ENCODE results near the gene C15orf40.
"Not testable (repeated sequence)": the region's sequence is repeated elsewhere in the genome, so short reads cannot be mapped to it uniquely, and the experiment has no call there.

C15orf40 gene

DNA sequence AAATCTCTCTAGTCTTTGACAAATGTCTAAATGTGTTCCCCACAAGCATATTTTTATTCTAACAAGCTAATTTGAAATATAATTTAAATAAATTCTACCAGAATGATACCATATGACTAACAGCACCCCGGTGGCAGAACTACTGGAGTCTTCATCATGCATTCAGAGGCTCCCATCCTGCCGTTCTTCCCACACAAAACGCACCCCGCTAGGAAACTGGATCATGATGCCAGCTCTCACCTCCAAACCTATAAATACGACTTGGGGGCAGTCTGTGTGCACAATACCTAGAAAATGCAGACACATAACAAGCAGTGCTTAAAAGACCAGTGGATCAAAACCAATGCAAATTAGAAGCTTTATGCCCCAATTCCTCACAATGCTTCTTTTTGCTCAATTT is 67.4 kb downstream of the C15orf40 start:
- Histone ChIP-seq H3K4me1 (ENCODE audit: control insufficient read depth in 2 of 2, insufficient read depth in 2 of 2, low read length in 2 of 2) (no peaks in the 10 kb centered on the region), H3K27me3 (ENCODE audit: control insufficient read depth in 2 of 2, insufficient read depth in 2 of 2, low read length in 2 of 2) (peaks cover 0 to 1% of the 10 kb centered on the region in 2 donors), H3K27ac (ENCODE audit: low read depth in 2 of 2, low read length in 2 of 2) (no peak overlapping the region), H3K9ac (ENCODE audit: low read depth in 1 of 2, low read length in 2 of 2) (no peak overlapping the region), H3K9me3 (ENCODE audit: control insufficient read depth in 2 of 2, low read length in 2 of 2) (no peaks in the 10 kb centered on the region), H3K4me3 (ENCODE audit: low read length in 2 of 2) (no peak overlapping the region), H3K36me3 (ENCODE audit: control insufficient read depth in 2 of 2, insufficient read depth in 2 of 2, low read length in 2 of 2) (no peaks in the 10 kb centered on the region)

DNA sequence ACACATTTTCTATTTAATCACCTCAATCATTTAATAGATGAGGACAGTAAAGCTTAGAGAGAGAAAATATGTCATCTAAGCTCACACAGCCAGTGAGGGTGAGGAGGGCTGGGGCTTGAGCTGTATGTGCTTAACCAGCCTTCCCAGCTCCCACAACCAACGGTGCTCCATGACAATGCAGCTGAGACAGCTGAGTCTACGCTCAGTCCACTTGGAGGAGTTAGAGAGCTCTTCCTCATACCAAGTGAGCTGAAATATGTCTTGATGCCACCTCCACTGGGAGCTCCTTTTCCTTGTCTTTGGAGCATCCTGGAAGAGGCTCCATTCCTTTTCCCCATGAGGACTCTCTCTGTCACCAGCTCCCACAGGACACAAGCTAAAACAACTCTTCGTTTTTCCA is 68.3 kb downstream of the C15orf40 start:
- Histone ChIP-seq H3K9ac (ENCODE audit: low read depth in 1 of 2, low read length in 2 of 2) (no peak overlapping the region), H3K27me3 (ENCODE audit: control insufficient read depth in 2 of 2, insufficient read depth in 2 of 2, low read length in 2 of 2) (no peaks in the 10 kb centered on the region), H3K36me3 (ENCODE audit: control insufficient read depth in 2 of 2, insufficient read depth in 2 of 2, low read length in 2 of 2) (no peaks in the 10 kb centered on the region), H3K9me3 (ENCODE audit: control insufficient read depth in 2 of 2, low read length in 2 of 2) (no peaks in the 10 kb centered on the region), H3K4me3 (ENCODE audit: low read length in 2 of 2) (no peak overlapping the region), H3K27ac (ENCODE audit: low read depth in 2 of 2, low read length in 2 of 2) (no peak overlapping the region), H3K4me1 (ENCODE audit: control insufficient read depth in 2 of 2, insufficient read depth in 2 of 2, low read length in 2 of 2) (no peaks in the 10 kb centered on the region)

DNA sequence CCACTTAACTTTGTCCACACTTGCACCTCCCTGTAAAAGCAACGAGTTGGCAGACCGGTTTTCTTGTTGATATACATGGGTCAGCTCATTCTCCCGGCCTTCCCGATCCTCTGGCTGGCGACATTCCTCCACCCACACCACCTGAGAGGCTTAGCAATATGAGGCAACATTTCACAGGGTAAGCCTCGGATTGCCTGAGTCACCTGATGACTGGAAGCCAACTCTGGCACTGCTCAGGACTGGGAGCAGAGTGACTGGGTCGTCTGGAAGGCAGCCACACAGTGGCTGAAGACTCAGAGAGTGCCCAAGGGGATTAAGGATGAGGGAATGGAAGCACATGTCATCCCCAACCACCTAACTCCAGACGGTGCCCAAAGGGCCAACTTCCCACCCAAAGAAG is 68.7 kb downstream of the C15orf40 start:
- Histone ChIP-seq H3K27ac (ENCODE audit: low read depth in 2 of 2, low read length in 2 of 2) (no peak overlapping the region), H3K4me3 (ENCODE audit: low read length in 2 of 2) (no peak overlapping the region), H3K36me3 (ENCODE audit: control insufficient read depth in 2 of 2, insufficient read depth in 2 of 2, low read length in 2 of 2) (no peaks in the 10 kb centered on the region), H3K9me3 (ENCODE audit: control insufficient read depth in 2 of 2, low read length in 2 of 2) (no peaks in the 10 kb centered on the region), H3K4me1 (ENCODE audit: control insufficient read depth in 2 of 2, insufficient read depth in 2 of 2, low read length in 2 of 2) (no peaks in the 10 kb centered on the region), H3K9ac (ENCODE audit: low read depth in 1 of 2, low read length in 2 of 2) (no peak overlapping the region), H3K27me3 (ENCODE audit: control insufficient read depth in 2 of 2, insufficient read depth in 2 of 2, low read length in 2 of 2) (no peaks in the 10 kb centered on the region)

DNA sequence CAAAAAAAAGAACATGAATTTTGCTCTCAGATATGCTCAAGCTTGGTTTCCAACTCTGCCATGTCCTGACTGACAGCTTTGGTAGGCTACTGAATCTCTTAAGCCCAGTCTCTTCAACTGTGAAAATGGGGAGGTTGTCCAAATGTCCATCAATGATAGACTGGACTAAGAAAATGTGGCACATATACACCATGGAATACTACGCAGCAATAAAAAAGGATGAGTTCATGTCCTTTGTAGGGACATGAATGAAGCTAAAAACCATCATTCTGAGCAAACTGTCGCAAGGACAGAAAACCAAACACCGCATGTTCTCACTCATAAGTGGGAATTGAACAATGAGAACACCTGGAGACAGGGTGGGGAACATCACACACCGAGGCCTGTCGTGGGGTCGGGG is 71.8 kb downstream of the C15orf40 start:
- H3K4me3 ChIP-seq (ENCODE audit: low read length in 2 of 2); H3K4me1 ChIP-seq (ENCODE audit: control insufficient read depth in 2 of 2, insufficient read depth in 2 of 2, low read length in 2 of 2); H3K27ac ChIP-seq (ENCODE audit: low read depth in 2 of 2, low read length in 2 of 2); H3K36me3 ChIP-seq (ENCODE audit: control insufficient read depth in 2 of 2, insufficient read depth in 2 of 2, low read length in 2 of 2); H3K9ac ChIP-seq (ENCODE audit: low read depth in 1 of 2, low read length in 2 of 2); H3K9me3 ChIP-seq (ENCODE audit: control insufficient read depth in 2 of 2, low read length in 2 of 2); H3K27me3 ChIP-seq (ENCODE audit: control insufficient read depth in 2 of 2, insufficient read depth in 2 of 2, low read length in 2 of 2): not testable (repeated sequence)

Measured in mucosa of rectum (tissue), 2 donors.